ENCODE measurements around the gene ZNF639.

Gene ZNF639

GRCh38 chr3:179309225-179310078 is 13.4 kb upstream of the ZNF639 start:
- in situ Hi-C loops (cut with MboI; ENCODE audit: low sequenced_read_pairs): no loop called here

- in situ Hi-C loops (cut with MboI; ENCODE audit: low sequenced_read_pairs): no loop called here
Measured at GRCh38 chr3:179318876-179319275, 4.0 kb upstream of the ZNF639 start.

- in situ Hi-C loops (cut with MboI; ENCODE audit: low sequenced_read_pairs): no loop called here
Measured at GRCh38 chr3:179321668-179322285, 1.1 kb upstream of the ZNF639 start.

GRCh38 chr3:179323197-179324110 is 623 bp downstream of the ZNF639 start:
- in situ Hi-C loops (cut with MboI; ENCODE audit: low sequenced_read_pairs): no loop called here

DNA sequence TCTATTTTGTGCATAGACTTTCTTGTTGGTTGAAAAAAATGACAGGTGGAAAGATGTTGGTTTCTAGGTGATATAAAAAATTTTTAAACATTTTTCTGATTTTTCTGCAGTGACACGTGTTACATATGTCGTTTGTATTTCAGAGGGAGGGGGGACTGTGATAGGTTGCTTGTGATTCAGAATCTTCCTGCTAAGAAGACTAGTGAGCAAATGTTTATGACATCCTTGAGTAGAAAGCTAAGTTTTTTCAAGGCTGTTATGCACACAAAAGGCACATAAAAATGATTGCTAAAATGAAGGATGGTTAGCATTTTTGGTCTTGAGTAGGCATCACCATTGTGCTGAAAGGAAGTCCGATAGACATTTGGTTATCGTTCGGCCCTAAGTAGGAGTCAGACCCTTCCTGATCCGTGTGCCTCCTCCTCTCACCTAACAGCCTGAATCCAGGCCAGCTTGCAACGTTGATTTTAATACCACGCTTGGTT is 1.5 kb downstream of the ZNF639 start:
- in situ Hi-C loops (cut with MboI; ENCODE audit: low sequenced_read_pairs): no loop called here

- in situ Hi-C loops (cut with MboI; ENCODE audit: low sequenced_read_pairs): no loop called here
Measured at GRCh38 chr3:179330438-179330837, 7.6 kb downstream of the ZNF639 start.

- in situ Hi-C loops (cut with MboI; ENCODE audit: low sequenced_read_pairs): no loop called here
Measured at GRCh38 chr3:179332240-179332639, 9.4 kb downstream of the ZNF639 start.

- in situ Hi-C loops (cut with MboI; ENCODE audit: low sequenced_read_pairs): no loop called here
Measured at GRCh38 chr3:179333084-179333483, 10.3 kb downstream of the ZNF639 start.

DNA sequence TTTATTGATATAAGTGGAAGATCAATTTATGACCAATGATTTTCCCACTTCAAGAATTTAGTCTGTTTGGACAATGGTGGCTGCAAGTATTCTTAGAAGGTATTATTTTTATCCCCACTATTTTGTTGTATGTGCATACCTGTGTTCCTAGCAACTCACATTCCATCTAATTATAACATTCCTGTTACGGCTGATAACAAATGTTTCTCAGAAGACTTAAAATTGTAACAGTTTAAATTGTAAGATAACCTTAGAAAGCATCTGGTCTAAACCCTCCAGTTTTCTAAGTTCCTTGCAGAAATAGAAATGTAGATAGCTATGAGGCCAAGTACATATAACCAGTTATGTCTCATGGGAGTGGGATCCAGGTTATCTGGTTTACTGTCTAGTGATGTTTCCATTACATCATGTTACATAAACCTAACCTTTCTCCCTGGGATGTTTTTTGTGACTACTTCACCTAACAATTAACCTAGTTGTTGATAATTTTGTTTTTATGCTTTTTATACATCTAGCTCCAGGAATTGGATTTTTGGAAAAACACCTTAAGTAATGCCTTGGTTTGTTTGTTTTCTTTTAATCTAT is 13.6 kb downstream of the ZNF639 start:
- in situ Hi-C loops (cut with MboI; ENCODE audit: low sequenced_read_pairs): no loop called here

DNA sequence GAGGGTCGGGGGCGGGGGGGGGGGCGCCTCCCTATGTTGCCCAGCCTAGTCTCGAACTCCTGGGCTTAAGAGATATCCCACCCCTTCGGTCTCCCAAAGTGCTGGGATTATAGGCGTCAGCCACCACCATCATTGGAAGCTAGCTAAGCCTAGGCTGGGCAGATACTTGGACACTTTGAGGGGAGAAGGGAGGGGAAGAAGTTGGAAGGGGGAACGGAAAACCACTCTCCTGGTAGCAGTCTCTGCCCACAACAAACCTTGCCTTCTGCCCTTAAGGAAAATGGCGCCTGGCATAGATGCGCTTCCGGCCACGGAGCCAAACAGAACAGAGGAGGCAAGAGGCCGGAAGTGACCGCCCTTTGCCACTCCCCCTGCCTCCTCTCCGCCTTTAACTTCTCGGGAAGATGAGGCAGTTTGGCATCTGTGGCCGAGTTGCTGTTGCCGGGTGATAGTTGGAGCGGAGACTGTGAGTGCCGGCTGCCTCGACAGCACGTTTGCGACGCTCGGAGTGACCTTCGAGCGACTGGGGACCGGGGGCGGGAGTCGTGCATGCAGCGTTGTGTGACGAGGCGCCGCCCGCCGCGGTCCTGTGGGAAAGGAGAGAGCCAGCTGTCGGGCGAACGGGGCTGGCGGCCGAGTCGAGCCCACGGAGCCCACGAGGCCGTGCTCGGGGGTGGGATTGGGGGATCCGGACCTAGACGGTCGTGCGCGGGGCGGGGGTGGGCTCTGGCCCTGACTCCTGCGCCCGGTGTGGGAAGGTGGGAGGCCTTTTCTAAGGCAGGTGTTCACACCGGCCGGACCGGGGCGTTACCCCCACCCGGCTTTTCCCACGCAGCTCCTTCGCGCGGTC is 24.7 kb downstream of the ZNF639 start, which contains the start of gene MFN1:
Gene MFN1 (plus strand): TSS at position 365 of the 850 bp plus-strand sequence. CDS start 1,143 bp downstream, outside the sequence.
- in situ Hi-C loops (cut with MboI; ENCODE audit: low sequenced_read_pairs): no loop called here

- in situ Hi-C loops (cut with MboI; ENCODE audit: low sequenced_read_pairs): no loop called here
Measured at GRCh38 chr3:179348325-179349013, 25.6 kb downstream of the ZNF639 start.

DNA sequence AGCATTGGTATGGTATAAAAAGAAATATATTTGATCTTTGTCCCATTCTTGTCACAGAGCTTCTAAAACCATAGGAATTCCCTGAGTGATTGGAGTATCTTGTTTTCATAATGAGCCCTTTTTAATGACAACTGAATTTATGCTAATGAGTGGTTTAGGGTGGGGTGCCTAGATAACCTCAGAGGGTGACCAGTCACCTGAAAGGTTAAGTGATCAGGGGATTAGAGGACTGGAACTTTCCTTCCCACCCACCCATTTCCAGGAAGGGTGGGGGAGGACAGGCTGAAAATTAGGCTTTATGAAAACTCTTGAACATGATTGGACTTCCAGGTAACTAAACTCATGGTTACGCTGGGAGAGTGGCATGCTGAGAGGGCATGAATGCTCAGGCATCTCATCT is 33.2 kb downstream of the ZNF639 start:
- in situ Hi-C loops (cut with MboI; ENCODE audit: low sequenced_read_pairs): no loop called here

GRCh38 chr3:179363332-179363731 is 40.5 kb downstream of the ZNF639 start:
- in situ Hi-C loops (cut with MboI; ENCODE audit: low sequenced_read_pairs): no loop called here

DNA sequence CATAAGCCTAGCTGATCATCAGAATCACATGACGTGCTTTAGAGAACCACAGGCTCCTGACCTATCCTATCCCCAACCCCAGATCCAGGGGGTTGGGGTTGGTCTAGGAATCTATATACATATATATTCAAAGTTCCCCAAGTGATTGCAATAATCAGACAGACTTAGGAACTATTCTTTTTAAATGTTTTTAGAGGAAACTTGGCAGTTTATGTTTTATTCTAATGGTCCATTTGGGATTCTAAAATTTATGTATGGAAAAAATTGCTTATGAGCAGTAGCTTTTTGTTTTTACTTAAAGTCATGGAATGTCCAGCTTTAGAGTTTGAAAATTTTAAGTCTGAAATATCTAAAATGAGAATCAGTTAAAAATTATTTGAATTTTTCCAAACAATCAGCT is 46.8 kb downstream of the ZNF639 start:
- in situ Hi-C loops (cut with MboI; ENCODE audit: low sequenced_read_pairs): no loop called here

DNA sequence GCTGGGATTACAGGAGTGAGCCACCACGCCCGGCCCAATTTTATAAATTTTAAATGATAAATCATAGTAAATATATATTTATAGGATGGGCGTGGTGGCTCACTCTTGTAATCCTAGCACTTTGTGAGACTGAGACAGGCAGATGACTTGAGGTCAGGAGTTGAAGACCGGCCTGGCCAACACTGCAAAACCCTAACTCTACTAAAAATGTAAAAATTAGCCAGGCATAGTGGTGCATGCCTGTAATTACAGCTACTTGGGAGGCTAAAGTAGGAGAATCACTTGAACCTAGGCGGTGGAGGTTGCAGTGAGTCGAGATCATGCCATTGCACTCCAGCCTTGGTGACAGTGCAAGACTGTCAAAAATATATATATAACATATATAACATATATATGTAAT is 51.1 kb downstream of the ZNF639 start:
- in situ Hi-C loops (cut with MboI; ENCODE audit: low sequenced_read_pairs): no loop called here

DNA sequence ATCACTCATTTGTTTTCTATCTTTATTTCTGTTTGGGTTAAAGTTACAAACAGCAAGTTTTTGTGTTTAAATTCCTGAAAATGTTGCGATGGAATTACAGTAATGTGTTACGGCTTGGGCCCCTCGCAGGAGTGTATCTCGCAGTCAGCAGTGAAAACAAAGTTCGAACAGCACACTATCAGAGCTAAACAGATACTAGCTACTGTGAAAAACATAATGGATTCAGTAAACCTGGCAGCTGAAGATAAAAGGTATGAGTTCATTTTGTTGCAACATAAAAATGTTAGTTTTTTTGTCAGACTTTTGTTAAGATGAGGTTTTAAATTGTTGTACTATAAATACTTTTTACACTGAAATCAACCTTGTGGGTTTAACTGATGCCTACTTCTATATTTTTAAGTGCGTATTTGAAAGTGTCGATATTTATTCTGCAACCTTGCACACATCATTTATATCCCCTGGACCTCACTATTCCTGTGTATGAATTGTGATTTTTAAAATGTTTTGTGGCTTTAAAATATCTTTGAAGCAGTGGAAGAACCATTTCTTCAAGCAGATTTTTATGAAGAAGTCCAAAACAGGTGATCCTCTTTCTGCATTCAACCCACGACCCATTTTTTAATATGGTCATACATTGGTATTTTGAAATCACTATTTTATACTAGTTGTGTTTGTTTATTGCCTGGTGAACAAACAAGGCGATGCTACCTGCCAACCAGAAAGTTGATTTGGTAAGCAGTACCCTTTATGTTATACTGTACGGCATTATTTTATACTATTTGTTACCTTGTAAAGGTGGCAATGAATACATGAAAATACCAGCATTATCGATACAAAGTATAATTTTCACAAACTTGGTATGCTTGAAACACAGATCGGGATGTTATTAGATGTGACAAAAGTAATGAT is 52.5 kb downstream of the ZNF639 start:
- in situ Hi-C loops (cut with MboI; ENCODE audit: low sequenced_read_pairs): no loop called here

- in situ Hi-C loops (cut with MboI; ENCODE audit: low sequenced_read_pairs): no loop called here
Measured at GRCh38 chr3:179376474-179376873, 53.6 kb downstream of the ZNF639 start.
